ENCODE data around the gene PSMC3IP. TPM values are rescaled to one million over a fixed set of nuclear protein-coding genes. Genes with fewer than 3 reads are reported as not detected.

PSMC3IP gene
- polyA plus RNA-seq, 3 donors: 1.2 TPM; not detected in 2

DNA sequence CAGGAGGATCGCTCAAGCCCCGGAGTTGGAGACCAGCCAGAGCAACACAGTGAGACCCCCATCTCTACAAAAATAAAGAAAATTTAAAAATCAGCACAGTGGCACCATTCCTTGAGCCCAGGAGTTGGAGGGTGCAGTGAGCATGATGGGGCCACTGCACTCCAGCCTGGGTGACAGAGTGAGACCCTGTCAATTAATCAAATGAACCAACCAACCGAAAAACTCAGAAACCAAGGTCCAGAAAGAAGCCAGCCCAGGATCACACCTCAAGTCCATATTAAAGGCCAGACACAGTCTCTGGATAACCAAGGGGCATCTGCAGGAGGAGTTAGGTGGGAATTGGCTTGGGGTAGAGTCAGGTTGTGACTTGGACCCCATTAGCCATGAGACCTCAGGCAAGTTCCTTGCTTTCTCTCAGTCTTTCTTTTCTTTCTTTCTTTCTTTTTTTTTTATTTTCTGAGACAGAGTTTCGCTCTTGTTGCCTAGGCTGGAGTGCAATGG lies 22.4 kb downstream of the PSMC3IP start:
- Histone ChIP-seq H4K20me1 (ENCODE audit: insufficient read depth, low read length) (no peaks in the 10 kb centered on the region), H2AFZ (ENCODE audit: insufficient read depth, low read depth, low read length, poor library complexity, severe bottlenecking) (peak overlapping the region; percentile 99), H3K4me3 (replicated peaks in 1 of 3; ENCODE audit: low read depth in 2 of 3, low read length in 3 of 3) (peak overlapping the region; percentile 77 to 94 (median 83)), H3K27me3 (ENCODE audit: control insufficient read depth in 2 of 2, insufficient read depth in 2 of 2, low read length in 2 of 2) (no peaks in the 10 kb centered on the region), H3K4me1 (ENCODE audit: control insufficient read depth in 1 of 2, insufficient read depth in 2 of 2, low read length in 2 of 2) (peaks cover 18 to 22% of the 10 kb centered on the region in 2 donors), H3K9me3 (replicated peaks in 1 of 2; ENCODE audit: control insufficient read depth in 1 of 2, insufficient read depth in 1 of 2, low read length in 2 of 2) (no peaks in the 10 kb centered on the region), H3K4me2 (replicated peaks; ENCODE audit: extremely low read depth, low read length, poor library complexity, severe bottlenecking) (peak overlapping the region; percentile 99), H3K79me2 (ENCODE audit: insufficient read depth, low read length) (peaks cover 11% of the 10 kb centered on the region), H3K36me3 (replicated peaks in 1 of 2; ENCODE audit: control insufficient read depth in 1 of 2, insufficient read depth in 2 of 2, low read length in 2 of 2) (no peaks in the 10 kb centered on the region), H3K9ac (ENCODE audit: insufficient read depth, low read length, poor library complexity, severe bottlenecking) (peak overlapping the region; percentile 91), H3K27ac (ENCODE audit: low read depth in 1 of 2, low read length in 2 of 2) (peak overlapping the region; percentile 53 to 83)
- H3K27me3 Mint-ChIP-seq (ENCODE audit: low read depth in 3 of 3): peaks cover under 1 to 7% (median 2%) of the 10 kb centered on the region in 3 donors
- DNase-seq: no peak
- peak overlapping the region; percentile 94 to 97 for H3K4me3 Mint-ChIP-seq
- intact Hi-C loops (cut with micrococcal nuclease): no loop called here
- H3K4me1 Mint-ChIP-seq: peaks cover 25% of the 10 kb centered on the region
- H3K36me3 Mint-ChIP-seq: peaks cover 0 to 7% of the 10 kb centered on the region in 2 donors
- H3K9me3 Mint-ChIP-seq: no peaks in the 10 kb centered on the region
- 100% methylated on average over 1 of the region's 4 CpGs for WGBS (ENCODE audit: insufficient coverage)
- H3K27ac Mint-ChIP-seq: peak overlapping the region in 6 of 7 donors; percentile 81 to 94 (median 88)
- TF ChIP-seq, protein P1, sequence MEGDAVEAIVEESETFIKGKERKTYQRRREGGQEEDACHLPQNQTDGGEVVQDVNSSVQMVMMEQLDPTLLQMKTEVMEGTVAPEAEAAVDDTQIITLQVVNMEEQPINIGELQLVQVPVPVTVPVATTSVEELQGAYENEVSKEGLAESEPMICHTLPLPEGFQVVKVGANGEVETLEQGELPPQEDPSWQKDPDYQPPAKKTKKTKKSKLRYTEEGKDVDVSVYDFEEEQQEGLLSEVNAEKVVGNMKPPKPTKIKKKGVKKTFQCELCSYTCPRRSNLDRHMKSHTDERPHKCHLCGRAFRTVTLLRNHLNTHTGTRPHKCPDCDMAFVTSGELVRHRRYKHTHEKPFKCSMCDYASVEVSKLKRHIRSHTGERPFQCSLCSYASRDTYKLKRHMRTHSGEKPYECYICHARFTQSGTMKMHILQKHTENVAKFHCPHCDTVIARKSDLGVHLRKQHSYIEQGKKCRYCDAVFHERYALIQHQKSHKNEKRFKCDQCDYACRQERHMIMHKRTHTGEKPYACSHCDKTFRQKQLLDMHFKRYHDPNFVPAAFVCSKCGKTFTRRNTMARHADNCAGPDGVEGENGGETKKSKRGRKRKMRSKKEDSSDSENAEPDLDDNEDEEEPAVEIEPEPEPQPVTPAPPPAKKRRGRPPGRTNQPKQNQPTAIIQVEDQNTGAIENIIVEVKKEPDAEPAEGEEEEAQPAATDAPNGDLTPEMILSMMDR (IDR thresholded peaks at IDR 0.05): no peak

DNA sequence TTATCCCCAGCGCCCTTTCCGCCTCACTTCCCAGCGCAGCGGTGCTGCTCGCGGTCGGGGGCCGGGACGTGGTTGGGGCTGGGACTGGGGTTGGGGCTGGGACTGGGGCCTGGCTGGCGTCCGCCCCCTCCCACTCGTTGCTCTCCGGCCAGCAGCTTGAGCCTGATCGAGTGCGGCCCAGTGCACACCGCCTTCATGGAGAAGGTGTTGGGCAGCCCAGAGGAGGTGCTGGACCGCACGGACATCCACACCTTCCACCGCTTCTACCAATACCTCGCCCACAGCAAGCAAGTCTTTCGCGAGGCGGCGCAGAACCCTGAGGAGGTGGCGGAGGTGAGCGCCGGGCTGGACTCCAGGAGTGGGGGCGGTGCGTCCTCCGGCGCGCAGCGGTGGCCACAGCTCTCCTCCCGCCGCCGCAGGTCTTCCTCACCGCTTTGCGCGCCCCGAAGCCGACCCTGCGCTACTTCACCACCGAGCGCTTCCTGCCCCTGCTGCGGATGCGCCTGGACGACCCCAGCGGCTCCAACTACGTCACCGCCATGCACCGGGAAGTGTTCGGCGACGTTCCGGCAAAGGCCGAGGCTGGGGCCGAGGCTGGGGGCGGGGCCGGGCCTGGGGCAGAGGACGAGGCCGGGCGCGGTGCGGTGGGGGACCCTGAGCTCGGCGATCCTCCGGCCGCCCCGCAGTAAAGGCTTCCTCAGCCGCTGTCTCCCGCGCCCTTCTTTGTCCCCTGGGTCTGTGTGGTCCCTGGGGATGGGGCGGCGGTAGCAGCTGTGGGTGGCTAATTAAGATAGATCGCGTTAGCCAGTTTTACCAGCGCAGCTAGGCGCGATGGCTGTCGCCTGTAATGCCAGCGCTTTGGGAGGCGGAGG lies 23.0 kb downstream of the PSMC3IP start:
- Histone ChIP-seq H3K9me3 (replicated peaks in 1 of 2; ENCODE audit: control insufficient read depth in 1 of 2, insufficient read depth in 1 of 2, low read length in 2 of 2) (no peaks in the 10 kb centered on the region), H3K4me2 (replicated peaks; ENCODE audit: extremely low read depth, low read length, poor library complexity, severe bottlenecking) (peak overlapping the region; percentile 99), H3K27ac (ENCODE audit: low read depth in 1 of 2, low read length in 2 of 2) (peak overlapping the region; percentile 53 to 83), H3K27me3 (ENCODE audit: control insufficient read depth in 2 of 2, insufficient read depth in 2 of 2, low read length in 2 of 2) (no peaks in the 10 kb centered on the region), H3K36me3 (replicated peaks in 1 of 2; ENCODE audit: control insufficient read depth in 1 of 2, insufficient read depth in 2 of 2, low read length in 2 of 2) (no peaks in the 10 kb centered on the region), H3K4me3 (replicated peaks in 1 of 3; ENCODE audit: low read depth in 2 of 3, low read length in 3 of 3) (peak overlapping the region; percentile 77 to 94 (median 83)), H2AFZ (ENCODE audit: insufficient read depth, low read depth, low read length, poor library complexity, severe bottlenecking) (peak overlapping the region; percentile 99), H3K4me1 (ENCODE audit: control insufficient read depth in 1 of 2, insufficient read depth in 2 of 2, low read length in 2 of 2) (peaks cover 18 to 22% of the 10 kb centered on the region in 2 donors), H4K20me1 (ENCODE audit: insufficient read depth, low read length) (no peaks in the 10 kb centered on the region), H3K79me2 (ENCODE audit: insufficient read depth, low read length) (peaks cover 11% of the 10 kb centered on the region), H3K9ac (ENCODE audit: insufficient read depth, low read length, poor library complexity, severe bottlenecking) (peak overlapping the region; percentile 91)
- under 1% methylated on average over 71 of the region's 82 CpGs for WGBS (ENCODE audit: insufficient coverage)
- Mint-ChIP-seq H3K9me3 (no peaks in the 10 kb centered on the region), H3K4me3 (peak overlapping the region; percentile 94 to 97), H3K36me3 (peaks cover 0 to 7% of the 10 kb centered on the region in 2 donors), H3K4me1 (peaks cover 25% of the 10 kb centered on the region), H3K27me3 (ENCODE audit: low read depth in 3 of 3) (peaks cover 2 to 6% (median 3%) of the 10 kb centered on the region in 3 donors), H3K27ac (peak overlapping the region; percentile 70 to 94 (median 85))
- intact Hi-C loops (cut with micrococcal nuclease): no loop called here
- peak; percentile 57 to 66 (median 65) for DNase-seq
- TF ChIP-seq, protein P1 (IDR thresholded peaks at IDR 0.05): no peak

Data from CD14-positive monocyte (primary cell).